Esophagus squamous epithelium (tissue), 4 donors: Measurements from ENCODE around the gene N4BP2.

Source experiments
- CTCF ChIP-seq, 6 experiments: fragments of 450-650 bp in 4 of 6; fragments of 200-600 bp in 2 of 6; sonication (generic) in 2 of 6; IDR thresholded peaks; one replicate each; pipeline ENCODE4 v1.5.1; 2016 to 2019; ENCODE audit warnings: antibody characterized with exemption in 6 of 6, mild to moderate bottlenecking in 4 of 6, moderate library complexity in 4 of 6
- POLR2A ChIP-seq, 4 donors: fragments of 450-650 bp; IDR thresholded peaks; one replicate each; pipeline ENCODE4 v1.6.1; 2017; ENCODE audit warnings: antibody characterized with exemption in 4 of 4, mild to moderate bottlenecking in 4 of 4, moderate library complexity in 3 of 4

DNA sequence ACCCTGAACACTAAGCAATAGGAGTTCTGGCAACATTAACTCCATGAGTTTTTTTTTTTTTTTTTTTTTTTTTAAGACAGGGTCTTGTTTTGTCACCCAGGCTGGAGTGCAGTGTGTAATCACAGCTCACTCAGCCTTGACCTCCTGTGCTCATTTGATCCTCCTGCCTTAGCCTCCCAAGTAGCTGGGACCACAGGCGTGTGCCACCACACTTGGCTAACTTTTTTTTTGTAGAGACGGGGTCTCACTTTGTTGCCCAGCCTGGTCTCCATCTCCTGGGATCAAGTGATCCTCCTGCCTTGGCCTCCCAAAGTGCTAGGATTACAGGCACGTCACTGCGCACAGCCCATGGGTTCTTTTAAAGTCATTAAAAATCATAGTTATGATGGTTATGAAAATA, 145.2 kb downstream of the N4BP2 start:
- TF ChIP-seq CTCF (IDR thresholded peaks at IDR 0.05): no peak
- no peak for TF ChIP-seq POLR2A (IDR thresholded peaks at IDR 0.05)
